Measurements from ENCODE around the gene MORN1.

- TF ChIP-seq POLR2A (IDR thresholded peaks at IDR 0.05) (no peak), CTCF (IDR thresholded peaks at IDR 0.05) (no peak)
Observed at GRCh38 chr1:2300851-2301606, 90.3 kb downstream of the MORN1 start.
